SU-DHL-6 (cell line): ENCODE measurements around the gene IGFL3.
"Not testable (repeated sequence)": the region's sequence is repeated elsewhere in the genome, so short reads cannot be mapped to it uniquely, and the experiment has no call there.

Experiments
- H2AFZ ChIP-seq: fragments of 200-600 bp; sonication (generic); 2 replicates; pipeline ENCODE4 v1.6.1; 2014; ENCODE audit warnings: low read depth, mild to moderate bottlenecking, moderate library complexity, mixed read lengths, antibody characterized with exemption, low read length; ENCODE audit not compliant: severe bottlenecking
- H3F3A ChIP-seq: fragments of 200-600 bp; shearing (Covaris generic); 2 replicates; pipeline ENCODE4 v1.6.0; 2016; ENCODE audit warnings: antibody characterized with exemption, mild to moderate bottlenecking; ENCODE audit not compliant: insufficient read depth
- H3K27ac ChIP-seq: fragments of 200-600 bp; sonication (generic); 2 replicates; pipeline ENCODE4 v1.5.1; 2016; ENCODE audit warnings: low read depth, mild to moderate bottlenecking, low read length, moderate library complexity, mixed read lengths
- H3K27me3 ChIP-seq: fragments of 200-600 bp; sonication (generic), shearing (Covaris generic); 2 replicates; pipeline ENCODE4 v1.6.0; 2014; ENCODE audit warnings: mild to moderate bottlenecking, low read length
- H3K36me3 ChIP-seq: fragments of 200-600 bp; sonication (generic); 2 replicates; pipeline ENCODE4 v1.6.1; 2014; ENCODE audit warnings: mild to moderate bottlenecking, low read length, mixed read lengths
- H3K4me2 ChIP-seq: fragments of 300-600, 200-600 bp; shearing (Covaris generic), sonication (generic); 2 replicates; pipeline ENCODE4 v1.6.0; 2014; ENCODE audit warnings: low read length, low read depth, mild to moderate bottlenecking; ENCODE audit not compliant: poor library complexity, severe bottlenecking
- H3K4me3 ChIP-seq: fragments of 200-600 bp; sonication (generic); 2 replicates; pipeline ENCODE4 v1.5.1; 2014; ENCODE audit warnings: antibody characterized with exemption, low read length, mild to moderate bottlenecking, mixed read lengths; ENCODE audit not compliant: insufficient read depth, poor library complexity, severe bottlenecking
- H3K79me2 ChIP-seq: fragments of 200-600 bp; sonication (generic); 2 replicates; pipeline ENCODE4 v1.6.1; 2014; ENCODE audit warnings: mild to moderate bottlenecking, low read length, moderate library complexity; ENCODE audit not compliant: insufficient read depth
- H3K9ac ChIP-seq: fragments of 200-600 bp; sonication (generic); 2 replicates; pipeline ENCODE4 v1.7.0; 2014; ENCODE audit warnings: mild to moderate bottlenecking, low read length
- H3K9me2 ChIP-seq: fragments of 200-600 bp; sonication (generic); replicated peaks from 2 replicates; pipeline ENCODE4 v1.6.1; 2014; ENCODE audit warnings: low read length; ENCODE audit not compliant: insufficient read depth
- H3K9me3 ChIP-seq: fragments of 200-600 bp; sonication (generic); 2 replicates; pipeline ENCODE4 v1.6.1; 2014; ENCODE audit warnings: low read length, mixed read lengths; ENCODE audit not compliant: insufficient read depth
- H4K20me1 ChIP-seq: fragments of 200-600 bp; sonication (generic); 2 replicates; pipeline ENCODE4 v1.6.1; 2014; ENCODE audit warnings: low read depth, mild to moderate bottlenecking, antibody characterized with exemption, low read length, moderate library complexity, mixed read lengths
- EZH2phosphoT487 ChIP-seq: fragments of 200-600 bp; sonication (generic), shearing (Covaris generic); conservative IDR thresholded peaks from 2 replicates; pipeline ENCODE4 v1.6.1; 2018; ENCODE audit warnings: mild to moderate bottlenecking, antibody characterized with exemption, low read length, moderate library complexity, mixed read lengths
- TF ChIP-seq, protein P1 (sequence below): fragments of 200-600 bp; sonication (generic); IDR thresholded peaks from one replicate; pipeline ENCODE4 v1.5.1; 2017; ENCODE audit warnings: antibody characterized with exemption, mild to moderate bottlenecking, low read length, moderate library complexity; ENCODE audit not compliant: insufficient read depth, poor library complexity, severe bottlenecking

Gene IGFL3

DNA sequence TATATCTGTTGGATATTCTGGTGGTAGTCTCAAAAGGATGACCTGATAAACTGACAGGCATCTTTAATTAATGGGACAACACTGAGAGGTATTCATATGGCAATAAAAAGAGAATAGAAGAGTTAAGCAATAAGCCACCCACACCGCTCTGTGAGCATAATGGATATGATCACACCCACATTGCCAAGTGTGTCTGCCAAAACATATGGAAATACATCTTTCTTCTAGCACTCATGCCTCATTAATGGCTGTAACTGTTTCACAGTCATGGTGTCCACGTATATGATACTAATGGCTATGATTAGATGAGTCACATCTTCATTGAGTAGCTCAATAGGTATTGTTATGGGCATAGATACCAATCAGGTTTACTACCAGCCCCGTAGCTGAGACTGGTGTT is 13.1 kb downstream of the IGFL3 start:
- no peak overlapping the region for H2AFZ ChIP-seq
- no peaks in the 10 kb centered on the region for H3K9me2 ChIP-seq
- H3K27ac ChIP-seq, result no peak overlapping the region
- no peaks in the 10 kb centered on the region for H3F3A ChIP-seq
- H3K79me2 ChIP-seq, result no peaks in the 10 kb centered on the region
- H3K9me3 ChIP-seq, result no peaks in the 10 kb centered on the region
- TF ChIP-seq EZH2phosphoT487, result no peak
- TF ChIP-seq, protein P1, sequence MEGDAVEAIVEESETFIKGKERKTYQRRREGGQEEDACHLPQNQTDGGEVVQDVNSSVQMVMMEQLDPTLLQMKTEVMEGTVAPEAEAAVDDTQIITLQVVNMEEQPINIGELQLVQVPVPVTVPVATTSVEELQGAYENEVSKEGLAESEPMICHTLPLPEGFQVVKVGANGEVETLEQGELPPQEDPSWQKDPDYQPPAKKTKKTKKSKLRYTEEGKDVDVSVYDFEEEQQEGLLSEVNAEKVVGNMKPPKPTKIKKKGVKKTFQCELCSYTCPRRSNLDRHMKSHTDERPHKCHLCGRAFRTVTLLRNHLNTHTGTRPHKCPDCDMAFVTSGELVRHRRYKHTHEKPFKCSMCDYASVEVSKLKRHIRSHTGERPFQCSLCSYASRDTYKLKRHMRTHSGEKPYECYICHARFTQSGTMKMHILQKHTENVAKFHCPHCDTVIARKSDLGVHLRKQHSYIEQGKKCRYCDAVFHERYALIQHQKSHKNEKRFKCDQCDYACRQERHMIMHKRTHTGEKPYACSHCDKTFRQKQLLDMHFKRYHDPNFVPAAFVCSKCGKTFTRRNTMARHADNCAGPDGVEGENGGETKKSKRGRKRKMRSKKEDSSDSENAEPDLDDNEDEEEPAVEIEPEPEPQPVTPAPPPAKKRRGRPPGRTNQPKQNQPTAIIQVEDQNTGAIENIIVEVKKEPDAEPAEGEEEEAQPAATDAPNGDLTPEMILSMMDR, result no peak
- H3K4me2 ChIP-seq, result no peak overlapping the region
- H3K9ac ChIP-seq, result no peak overlapping the region
- H3K36me3 ChIP-seq, result no peaks in the 10 kb centered on the region
- H4K20me1 ChIP-seq, result no peaks in the 10 kb centered on the region; the same call in 1 of the 2 replicates
- H3K27me3 ChIP-seq, result no peaks in the 10 kb centered on the region
- no peak overlapping the region for H3K4me3 ChIP-seq

DNA sequence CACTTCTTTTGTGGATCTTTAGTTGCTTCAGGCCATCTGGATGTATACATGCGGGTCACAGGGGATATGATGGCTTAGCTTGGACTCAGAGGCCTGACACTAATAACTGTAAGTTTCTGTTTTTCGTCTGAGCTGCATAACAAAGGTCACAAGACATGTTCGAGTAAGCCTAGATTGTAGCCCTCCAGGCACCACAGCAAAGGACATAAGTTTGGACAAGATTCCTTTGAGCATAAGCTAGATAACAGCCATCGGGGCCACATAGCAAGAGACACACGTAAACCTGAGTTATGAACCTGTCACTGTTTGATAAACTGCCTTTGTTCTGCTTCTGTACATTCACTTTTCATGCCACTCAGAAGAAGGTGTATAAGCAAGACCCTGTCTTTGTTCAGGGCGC is 14.6 kb downstream of the IGFL3 start:
- TF ChIP-seq, protein P1, result no peak
- TF ChIP-seq EZH2phosphoT487, result no peak
- Histone ChIP-seq H4K20me1 (no peaks in the 10 kb centered on the region; the same call in 1 of the 2 replicates), H3K27me3 (no peaks in the 10 kb centered on the region), H3F3A (no peaks in the 10 kb centered on the region), H3K36me3 (no peaks in the 10 kb centered on the region), H3K4me2 (no peak overlapping the region), H3K4me3 (no peak overlapping the region), H3K9me2 (no peaks in the 10 kb centered on the region), H3K27ac (no peak overlapping the region), H3K9me3 (no peaks in the 10 kb centered on the region), H2AFZ (no peak overlapping the region), H3K79me2 (no peaks in the 10 kb centered on the region), H3K9ac (no peak overlapping the region)

DNA sequence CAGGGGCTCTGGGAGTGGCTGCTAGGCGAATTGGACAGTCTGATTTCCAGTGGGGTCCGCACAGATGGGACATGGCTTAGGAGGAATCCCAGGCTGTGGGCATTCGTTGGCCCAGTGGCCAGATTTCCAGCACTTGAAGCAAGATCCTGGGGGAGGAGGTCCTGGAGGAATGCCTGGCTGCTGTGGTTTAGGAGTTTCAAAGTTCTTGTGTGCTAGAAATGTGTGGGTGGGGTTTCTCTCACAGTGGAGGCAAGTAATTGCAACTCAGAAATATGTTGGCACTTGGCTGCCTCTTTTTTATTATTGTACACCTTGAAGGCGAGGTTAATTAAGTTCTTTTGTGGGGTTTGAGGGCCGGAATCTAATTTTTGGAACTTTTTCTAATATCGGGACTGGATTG is 17.1 kb downstream of the IGFL3 start:
- H3K4me2 ChIP-seq, result no peak overlapping the region
- H3K27me3 ChIP-seq, result no peaks in the 10 kb centered on the region; the same call in 1 of the 2 replicates
- no peaks in the 10 kb centered on the region for H3K36me3 ChIP-seq
- H3K9me2 ChIP-seq, result no peaks in the 10 kb centered on the region
- no peaks in the 10 kb centered on the region; the same call in 1 of the 2 replicates for H4K20me1 ChIP-seq
- no peaks in the 10 kb centered on the region for H3K9me3 ChIP-seq
- TF ChIP-seq, protein P1, result no peak
- TF ChIP-seq EZH2phosphoT487, result no peak
- no peaks in the 10 kb centered on the region for H3K79me2 ChIP-seq
- no peak overlapping the region for H2AFZ ChIP-seq
- no peak overlapping the region for H3K4me3 ChIP-seq
- H3F3A ChIP-seq, result no peaks in the 10 kb centered on the region
- no peak overlapping the region for H3K9ac ChIP-seq
- no peak overlapping the region for H3K27ac ChIP-seq

GRCh38 chr19:46102333-46102732 is 22.2 kb downstream of the IGFL3 start:
- not testable (repeated sequence) for H3K4me2 ChIP-seq, H3K4me3 ChIP-seq, H3K36me3 ChIP-seq, H3K27me3 ChIP-seq, H3K9me3 ChIP-seq, H4K20me1 ChIP-seq, H3K79me2 ChIP-seq, H3K9me2 ChIP-seq, H2AFZ ChIP-seq, H3F3A ChIP-seq, H3K9ac ChIP-seq, H3K27ac ChIP-seq
